ENCODE measurements around the gene POLR2J3. TPM values are rescaled to one million over a fixed set of nuclear protein-coding genes. Genes with fewer than 3 reads are reported as not detected.
A peak's percentile ranks its signal among the peaks of the same experiment; 100 is the strongest.
"Not testable (repeated sequence)": the region's sequence is repeated elsewhere in the genome, so short reads cannot be mapped to it uniquely, and the experiment has no call there.

Gene POLR2J3
- total RNA-seq, 2 experiments from 2014 or later: 38.0 to 40.5 TPM

GRCh38 chr7:102535062-102535615 lies 37.2 kb downstream of the POLR2J3 start:
- ATAC-seq; H3K9me3 Mint-ChIP-seq; CTCF ChIA-PET; DNase-seq; POLR2A ChIA-PET; H3K4me1 Mint-ChIP-seq (ENCODE audit: low read depth); H3K27ac Mint-ChIP-seq; H3K27me3 Mint-ChIP-seq; intact Hi-C loops (cut with micrococcal nuclease); H3K4me3 Mint-ChIP-seq; H3K36me3 Mint-ChIP-seq (ENCODE audit: low read depth): not testable (repeated sequence)

GRCh38 chr7:102532127-102532526 lies 40.3 kb downstream of the POLR2J3 start:
- H3K36me3 Mint-ChIP-seq (ENCODE audit: low read depth); H3K27ac Mint-ChIP-seq; DNase-seq; H3K4me1 Mint-ChIP-seq (ENCODE audit: low read depth); H3K9me3 Mint-ChIP-seq; CTCF ChIA-PET; ATAC-seq; POLR2A ChIA-PET; H3K27me3 Mint-ChIP-seq; intact Hi-C loops (cut with micrococcal nuclease); H3K4me3 Mint-ChIP-seq: not testable (repeated sequence)

- H3K4me1 Mint-ChIP-seq (ENCODE audit: low read depth); H3K27ac Mint-ChIP-seq; intact Hi-C loops (cut with micrococcal nuclease); H3K4me3 Mint-ChIP-seq; H3K36me3 Mint-ChIP-seq (ENCODE audit: low read depth); H3K27me3 Mint-ChIP-seq; DNase-seq; CTCF ChIA-PET; H3K9me3 Mint-ChIP-seq; POLR2A ChIA-PET; ATAC-seq: not testable (repeated sequence)
Measured at GRCh38 chr7:102531583-102531982, 40.8 kb downstream of the POLR2J3 start.

GRCh38 chr7:102527822-102528793 lies 44.3 kb downstream of the POLR2J3 start:
- intact Hi-C loops (cut with micrococcal nuclease); H3K36me3 Mint-ChIP-seq (ENCODE audit: low read depth); H3K4me1 Mint-ChIP-seq (ENCODE audit: low read depth); H3K27me3 Mint-ChIP-seq; POLR2A ChIA-PET; CTCF ChIA-PET; DNase-seq; H3K27ac Mint-ChIP-seq; ATAC-seq; H3K9me3 Mint-ChIP-seq; H3K4me3 Mint-ChIP-seq: not testable (repeated sequence)

- ATAC-seq; H3K9me3 Mint-ChIP-seq; H3K27ac Mint-ChIP-seq; H3K4me1 Mint-ChIP-seq (ENCODE audit: low read depth); H3K4me3 Mint-ChIP-seq; H3K27me3 Mint-ChIP-seq; CTCF ChIA-PET; DNase-seq; POLR2A ChIA-PET; intact Hi-C loops (cut with micrococcal nuclease); H3K36me3 Mint-ChIP-seq (ENCODE audit: low read depth): not testable (repeated sequence)
Measured at GRCh38 chr7:102527182-102527581, 45.2 kb downstream of the POLR2J3 start.

GRCh38 chr7:102524803-102525202 lies 47.6 kb downstream of the POLR2J3 start:
- POLR2A ChIA-PET; ATAC-seq; CTCF ChIA-PET; H3K9me3 Mint-ChIP-seq; H3K27me3 Mint-ChIP-seq; H3K4me1 Mint-ChIP-seq (ENCODE audit: low read depth); DNase-seq; H3K36me3 Mint-ChIP-seq (ENCODE audit: low read depth); intact Hi-C loops (cut with micrococcal nuclease); H3K27ac Mint-ChIP-seq; H3K4me3 Mint-ChIP-seq: not testable (repeated sequence)

- H3K27ac Mint-ChIP-seq; H3K4me1 Mint-ChIP-seq (ENCODE audit: low read depth); DNase-seq; intact Hi-C loops (cut with micrococcal nuclease); POLR2A ChIA-PET; CTCF ChIA-PET; H3K27me3 Mint-ChIP-seq; H3K36me3 Mint-ChIP-seq (ENCODE audit: low read depth); H3K9me3 Mint-ChIP-seq; ATAC-seq; H3K4me3 Mint-ChIP-seq: not testable (repeated sequence)
Measured at GRCh38 chr7:102520797-102521196, 51.6 kb downstream of the POLR2J3 start.

- DNase-seq; CTCF ChIA-PET; H3K27me3 Mint-ChIP-seq; H3K4me1 Mint-ChIP-seq (ENCODE audit: low read depth); H3K9me3 Mint-ChIP-seq; intact Hi-C loops (cut with micrococcal nuclease); POLR2A ChIA-PET; H3K36me3 Mint-ChIP-seq (ENCODE audit: low read depth); H3K27ac Mint-ChIP-seq: not testable (repeated sequence)
- peak within 1 kb of the TSS; percentile 36 for H3K4me3 Mint-ChIP-seq
- peak; percentile 91 for ATAC-seq
Measured at GRCh38 chr7:102517550-102518147, 54.7 kb downstream of the POLR2J3 start, which contains the start of gene RASA4B. Gene RASA4B, minus strand, starts transcription at chr7:102517777. Its CDS starts 67 bp downstream, at chr7:102517710.

Other genes with a start within 250 kb of the POLR2J3 start
- gene SPDYE6, start 216.1 kb downstream of the POLR2J3 start, total RNA-seq: not detected
- gene PRKRIP1, start 176.2 kb downstream of the POLR2J3 start, total RNA-seq: 10 to 100 TPM; 29.8 to 33.6 TPM
- gene ORAI2, start 139.0 kb downstream of the POLR2J3 start, total RNA-seq: 10 to 100 TPM; 29.4 to 35.8 TPM
- gene ALKBH4, start 107.7 kb downstream of the POLR2J3 start, total RNA-seq: 1 to 10 TPM; 6.0 to 6.9 TPM
- gene LRWD1, start 107.6 kb downstream of the POLR2J3 start, total RNA-seq: 10 to 100 TPM; 12.3 to 12.7 TPM
- gene POLR2J, start 93.7 kb downstream of the POLR2J3 start, total RNA-seq: 10 to 100 TPM; 49.1 to 54.7 TPM
- 10 to 100 TPM; 26.0 to 31.3 TPM for gene RASA4B, start 54.8 kb downstream of the POLR2J3 start, total RNA-seq
- 10 to 100 TPM; 21.4 to 22.3 TPM for gene UPK3BL2, start 28.9 kb downstream of the POLR2J3 start, total RNA-seq
- not detected for gene SPDYE2, start 21.4 kb downstream of the POLR2J3 start, total RNA-seq
- 10 to 100 TPM; 92.6 to 95.1 TPM for gene RASA4, start 44.2 kb upstream of the POLR2J3 start, total RNA-seq
- 10 to 100 TPM; 23.8 to 27.8 TPM for gene UPK3BL1, start 70.2 kb upstream of the POLR2J3 start, total RNA-seq
- gene SPDYE2B, start 77.7 kb upstream of the POLR2J3 start, total RNA-seq: not detected
- 10 to 100 TPM; 13.2 to 13.8 TPM for gene POLR2J2, start 99.1 kb upstream of the POLR2J3 start, total RNA-seq
- 1 to 10 TPM; 7.9 to 10.0 TPM for gene FAM185A, start 176.4 kb upstream of the POLR2J3 start, total RNA-seq